ENCODE data around the gene NUDC. TPM values are rescaled to one million over a fixed set of nuclear protein-coding genes. Genes with fewer than 3 reads are reported as not detected.
A peak's percentile ranks its signal among the peaks of the same experiment; 100 is the strongest.

The NUDC gene
- total and polyA plus RNA-seq, 2 of the 13 experiments (the other 11 are each of a cell fraction or from before 2014, with no cell fraction given) = 34.7 to 104 TPM

GRCh38 chr1:26959722-26960624, 38.4 kb downstream of the NUDC start, which contains the start of gene KDF1 (continued):
- TF ChIP-seq HMGXB4 (CRISPR knock-in tag; IDR thresholded peaks at IDR 0.05; ENCODE audit: borderline replicate concordance in 1 of 2, low read depth in 1 of 2) (peak; percentile 75 to 86; a peak in 3 of 4 replicates), ZSCAN31 (CRISPR knock-in tag; IDR thresholded peaks at IDR 0.05; ENCODE audit: low read depth) (peak; percentile 57; the same call in 1 of the 2 replicates), ZNF569 (CRISPR knock-in tag; IDR thresholded peaks at IDR 0.05; ENCODE audit: borderline replicate concordance) (no peak), TBX3 (IDR thresholded peaks at IDR 0.05; ENCODE audit: borderline replicate concordance) (no peak), KDM3A (CRISPR knock-in tag; IDR thresholded peaks at IDR 0.05; ENCODE audit: low read depth) (no peak), HNF4G (IDR thresholded peaks at IDR 0.05; ENCODE audit: borderline replicate concordance, low read depth, low read length) (no peak; the same call in 1 of the 2 replicates), HNF4G (CRISPR knock-in tag; IDR thresholded peaks at IDR 0.05; ENCODE audit: borderline replicate concordance, low read depth) (no peak), ATRX (CRISPR knock-in tag; IDR thresholded peaks at IDR 0.05; ENCODE audit: borderline replicate concordance) (no peak), GATAD1 (CRISPR knock-in tag; IDR thresholded peaks at IDR 0.05) (peak; percentile 76), BCL6 (CRISPR knock-in tag; IDR thresholded peaks at IDR 0.05) (0 out of 2 replicates have a peak, but pooled peaks have one; percentile 15), HDAC1 (CRISPR knock-in tag; IDR thresholded peaks at IDR 0.05) (peak; percentile 74), ATF3 (CRISPR knock-in tag; IDR thresholded peaks at IDR 0.05) (no peak), ZNF749 (CRISPR knock-in tag; IDR thresholded peaks at IDR 0.05; ENCODE audit: borderline replicate concordance) (no peak), ZBTB38 (CRISPR knock-in tag; IDR thresholded peaks at IDR 0.05) (peak; percentile 43; the same call in 1 of the 2 replicates), CERS6 (CRISPR knock-in tag; IDR thresholded peaks at IDR 0.05) (no peak), NFRKB (IDR thresholded peaks at IDR 0.05) (no peak), ZNF431 (CRISPR knock-in tag; IDR thresholded peaks at IDR 0.05; ENCODE audit: borderline replicate concordance, low read depth) (no peak), ZSCAN12 (CRISPR knock-in tag; IDR thresholded peaks at IDR 0.05) (no peak; the same call in 1 of the 2 replicates), MNT (IDR thresholded peaks at IDR 0.05) (no peak), CAMTA2 (CRISPR knock-in tag; IDR thresholded peaks at IDR 0.05; ENCODE audit: borderline replicate concordance) (no peak), XBP1 (CRISPR knock-in tag; IDR thresholded peaks at IDR 0.05) (0 out of 2 replicates have a peak, but pooled peaks have one; percentile 16), CC2D1A (CRISPR knock-in tag; IDR thresholded peaks at IDR 0.05) (no peak), LCORL (IDR thresholded peaks at IDR 0.05) (no peak), LCORL (CRISPR knock-in tag; IDR thresholded peaks at IDR 0.05) (0 out of 2 replicates have a peak, but pooled peaks have one; percentile 49), CHCHD3 (CRISPR knock-in tag; IDR thresholded peaks at IDR 0.05) (no peak), ZNF331 (CRISPR knock-in tag; IDR thresholded peaks at IDR 0.05) (peak; percentile 41; the same call in 1 of the 2 replicates)

All from HepG2 (cell line).